HepG2 (cell line): ENCODE results near the gene ADGRG1. TPM values are rescaled to one million over a fixed set of nuclear protein-coding genes. Genes with fewer than 3 reads are reported as not detected.

ENCODE experiments used
- ATAC-seq: fragments of 200-7000 bp; cut with Tn5 transposase; 3 replicates; pipeline ENCODE4 v1.9.1; 2020; ENCODE audit warnings: mild to moderate bottlenecking, moderate library complexity
- BruUV-seq: library from RNA; stranded (reverse); fragments of 400-500 nt; replicated peaks from 2 replicates; lab custom pipeline; 2021; lab: Mats Ljungman, UMichigan
- CTCF ChIA-PET: fragments of 300-600 bp; formaldehyde crosslinking; extraction: SDS; loops from one replicate; lab custom pipeline; 2021; ENCODE audit warnings: low total read pairs, inconsistent platforms, low intra/inter-chr PET ratio; lab: Yijun Ruan, JAX
- POLR2A ChIA-PET: fragments of 350-600 bp; sonication (Branson Sonifier 250); formaldehyde crosslinking; loops from one replicate; lab custom pipeline; 2020; ENCODE audit warnings: antibody characterized with exemption, inconsistent platforms; lab: Yijun Ruan, JAX
- DNase-seq: peaks from one replicate; pipeline ENCODE4 v3.0.0-alpha.2; 2015; ENCODE audit warnings: low spot score
- FAIRE-seq: peaks from 3 replicates; lab custom pipeline; 2011; peaks lifted over from hg19 to GRCh38; lab: Jason Lieb, UNC
- H2AFZ ChIP-seq: one replicate; pipeline ENCODE4 v1.6.1; 2011; ENCODE audit warnings: low read length, inconsistent platforms
- H3K27ac ChIP-seq: fragments of 300-600 bp; 3 replicates; pipeline ENCODE4 v1.8.0; 2011; ENCODE audit warnings: mixed run types, mild to moderate bottlenecking, mixed read lengths, low read length, inconsistent platforms; ENCODE audit not compliant: insufficient read depth; ENCODE audit errors: extremely low read length
- H3K27me3 ChIP-seq, 2 experiments: fragments of 200-600 bp in 1 of 2; 2 replicates in 1 of 2; 3 replicates in 1 of 2; pipeline versions ENCODE4 v1.6.0 to v1.8.0; 2011; ENCODE audit warnings: low read length in 2 of 2, mild to moderate bottlenecking in 2 of 2, moderate library complexity in 2 of 2, inconsistent platforms in 1 of 2; ENCODE audit not compliant: insufficient read depth in 2 of 2, control insufficient read depth in 1 of 2
- H3K36me3 ChIP-seq, 2 experiments: fragments of 200-600 bp in 1 of 2; replicated peaks in 1 of 2; 2 replicates in 1 of 2; 3 replicates in 1 of 2; pipeline versions ENCODE4 v1.5.1 to v1.8.0; 2011; ENCODE audit warnings: low read length in 2 of 2, inconsistent platforms in 1 of 2; ENCODE audit not compliant: insufficient read depth in 2 of 2, control insufficient read depth in 1 of 2
- H3K4me1 ChIP-seq: 2 replicates; pipeline ENCODE4 v1.5.1; 2012; ENCODE audit warnings: low read length, inconsistent platforms; ENCODE audit not compliant: insufficient read depth
- H3K4me2 ChIP-seq: 2 replicates; pipeline ENCODE4 v1.6.0; 2011; ENCODE audit warnings: low read depth, low read length, inconsistent platforms
- H3K4me3 ChIP-seq, 3 experiments: fragments of 200-600 bp in 1 of 3; sonication (generic), shearing (Covaris generic) in 1 of 3; replicated peaks in 1 of 3; 2 replicates each; pipeline ENCODE4 v1.5.1; 2011 to 2016; ENCODE audit warnings: low read length in 3 of 3, inconsistent platforms in 2 of 3, low read depth in 2 of 3, mild to moderate bottlenecking in 2 of 3, control low read depth in 1 of 3, mixed read lengths in 1 of 3; ENCODE audit not compliant: insufficient read depth in 1 of 3
- H3K79me2 ChIP-seq: one replicate; pipeline ENCODE4 v1.6.1; 2011; ENCODE audit warnings: low read length, inconsistent platforms; ENCODE audit not compliant: insufficient read depth
- H3K9ac ChIP-seq: 2 replicates; pipeline ENCODE4 v1.6.0; 2011; ENCODE audit warnings: mild to moderate bottlenecking, low read depth, low read length, inconsistent platforms; ENCODE audit not compliant: insufficient read depth
- H3K9me3 ChIP-seq: 2 replicates; pipeline ENCODE4 v1.5.1; 2012; ENCODE audit warnings: mild to moderate bottlenecking, low read length
- H4K20me1 ChIP-seq: 2 replicates; pipeline ENCODE4 v1.6.0; 2011; ENCODE audit warnings: inconsistent platforms, mild to moderate bottlenecking, low read length, moderate library complexity; ENCODE audit not compliant: insufficient read depth
- FIP1L1 ChIP-seq: fragments of 200-400 bp; formaldehyde crosslinking; IDR thresholded peaks from 2 replicates; pipeline ENCODE4 v1.6.1; 2018; ENCODE audit warnings: low read depth, mild to moderate bottlenecking, low read length, moderate library complexity, borderline replicate concordance; ENCODE audit not compliant: insufficient read depth
- GATAD2A ChIP-seq: IDR thresholded peaks from 2 replicates; pipeline ENCODE4 v1.6.1; 2016
- HNF4A ChIP-seq: sonication (generic); formaldehyde crosslinking; IDR thresholded peaks from 2 replicates; pipeline ENCODE4 v1.4.0; 2020; ENCODE audit warnings: missing genetic modification reagents
- SMARCE1 ChIP-seq: fragments of 450-650 bp; IDR thresholded peaks from 2 replicates; pipeline ENCODE4 v1.6.1; 2017; ENCODE audit warnings: borderline replicate concordance
- THAP9 ChIP-seq: sonication (generic); formaldehyde crosslinking; IDR thresholded peaks from 2 replicates; pipeline ENCODE4; 2020; ENCODE audit warnings: missing genetic modification reagents, mild to moderate bottlenecking, borderline replicate concordance
- ZBTB46 ChIP-seq: sonication (generic); formaldehyde crosslinking; IDR thresholded peaks from 2 replicates; pipeline ENCODE4 v1.4.0; 2020; ENCODE audit warnings: mild to moderate bottlenecking, missing genetic modification reagents, borderline replicate concordance
- ZNF549 ChIP-seq: sonication (generic); formaldehyde crosslinking; IDR thresholded peaks from 2 replicates; pipeline ENCODE4 v1.5.0; 2020; ENCODE audit warnings: missing genetic modification reagents
- ZNF740 ChIP-seq: sonication (generic); formaldehyde crosslinking; IDR thresholded peaks from 2 replicates; pipeline ENCODE4 v1.4.0; 2020; ENCODE audit warnings: missing genetic modification reagents
- ZNF780A ChIP-seq: sonication (generic); formaldehyde crosslinking; IDR thresholded peaks from 2 replicates; pipeline ENCODE4 v1.8.0; 2022; ENCODE audit warnings: mild to moderate bottlenecking, missing genetic modification reagents, moderate library complexity
- WGBS: methylation state at CpG from one replicate; pipeline ENCODE4 v1.1.6; 2017; ENCODE audit warnings: low lambda C conversion rate; 5-methylcytosine and 5-hydroxymethylcytosine counted together
- in situ Hi-C: cut with HindIII; loops from 2 replicates; pipeline ENCODE4 v1.10.0; 2017; ENCODE audit warnings: low pct_unique_long_range_greater_than_20kb; ENCODE audit not compliant: extremely low pct_ligation_motif_present
- intact Hi-C: fragments of 100-400 bp; cut with micrococcal nuclease; formaldehyde crosslinking; loops from one replicate; pipeline ENCODE4 v1.10.0; 2022; ENCODE audit not compliant: unreplicated experiment
- polyA plus RNA-seq, 8 experiments: library from polyadenylated mRNA; depleted of rRNA in 3 of 8; stranded (reverse) in 7 of 8; unstranded in 1 of 8; fragments of >200 nt; fragmentation: Illumina TruSeq in 4 of 8; extraction: Trizol in 4 of 8; gene quantifications; 2 replicates each; pipeline versions ENCODE4 v1.2.1 to v1.2.3, GENCODE V29; 2011 to 2016; ENCODE audit warnings: low read depth in 4 of 8, missing spikeins in 1 of 8, mixed read lengths in 1 of 8; ENCODE audit not compliant: insufficient read depth in 1 of 8
- total RNA-seq, 5 experiments: library from RNA; depleted of rRNA; stranded (reverse); fragments of >200 nt; fragmentation: Illumina TruSeq; extraction: Trizol; gene quantifications; 2 replicates each; pipeline ENCODE4 v1.2.3, GENCODE V29; 2016; ENCODE audit warnings: low read depth in 1 of 5

ADGRG1 gene
- total and polyA plus RNA-seq, 2 of the 13 experiments (the other 11 are each of a cell fraction or from before 2014, with no cell fraction given) = 2.7 to 5.9 TPM

- no peak for TF ChIP-seq FIP1L1
- no peak for TF ChIP-seq ZBTB46 (CRISPR knock-in tag)
- TF ChIP-seq ZNF740 (CRISPR knock-in tag) = no peak
- no peak for TF ChIP-seq ZNF549 (CRISPR knock-in tag)
- TF ChIP-seq SMARCE1 = no peak
- TF ChIP-seq THAP9 (CRISPR knock-in tag) = no peak
- TF ChIP-seq, all 625 proteins: peak for 0
Measured at GRCh38 chr16:57686577-57686976, 58.1 kb downstream of the ADGRG1 start (continued).

- H3K27ac ChIP-seq = no peak overlapping the region
- H3K9me3 ChIP-seq = no peaks in the 10 kb centered on the region
- no peaks in the 10 kb centered on the region for H4K20me1 ChIP-seq
- no peak overlapping the region for H3K9ac ChIP-seq
- DNase-seq = no peak
- POLR2A ChIA-PET = interaction anchor here (0.7 to 2.4 kb wide), 3 partner anchors 16 to 20 kb away, joined by 3 to 12 read pairs (median 4); partner anchors contain the start of gene ADGRG3
- WGBS = 38% methylated on average over 3 of the region's 3 CpGs
- FAIRE-seq = peak; percentile 23
- peak; percentile 15; the same call in 2 of the 3 replicates for ATAC-seq
- H2AFZ ChIP-seq = no peak overlapping the region
- TF ChIP-seq GATAD2A (CRISPR knock-in tag) (0 out of 2 replicates have a peak, but pooled peaks have one; percentile 2), HNF4A (CRISPR knock-in tag) (peak; percentile 21; the same call in 1 of the 2 replicates), ZNF780A (no peak)
- TF ChIP-seq, all 625 proteins: peak for 2
- H3K36me3 ChIP-seq = no peaks in the 10 kb centered on the region
- peaks cover 48% of the 10 kb centered on the region for H3K4me1 ChIP-seq
- BruUV-seq = no TSS peak
- CTCF ChIA-PET = no interaction called here
- intact Hi-C loops (no loop called here), in situ Hi-C loops (no loop called here)
- no peak overlapping the region for H3K4me3 ChIP-seq
- no peaks in the 10 kb centered on the region for H3K27me3 ChIP-seq
- H3K79me2 ChIP-seq = no peaks in the 10 kb centered on the region
- no peak overlapping the region for H3K4me2 ChIP-seq
Measured at GRCh38 chr16:57687363-57687929, 59.0 kb downstream of the ADGRG1 start.
